ENCODE results near the gene TOP2A.

TOP2A gene

GRCh38 chr17:40356990-40357881 lies 60.5 kb downstream of the TOP2A start:
- DNase-seq = no peak

GRCh38 chr17:40355804-40356758 lies 61.6 kb downstream of the TOP2A start:
- DNase-seq = no peak

GRCh38 chr17:40355123-40355803 lies 62.4 kb downstream of the TOP2A start:
- DNase-seq = peak; percentile 89

- DNase-seq = no peak
These were observed 63.2 kb downstream of the TOP2A start for GRCh38 chr17:40354221-40355122.

- no peak for DNase-seq
These were observed 64.8 kb downstream of the TOP2A start for GRCh38 chr17:40352779-40353394.

GRCh38 chr17:40352237-40352778 lies 65.4 kb downstream of the TOP2A start:
- DNase-seq = no peak

GRCh38 chr17:40351359-40352236 lies 66.1 kb downstream of the TOP2A start:
- DNase-seq = no peak

GRCh38 chr17:40350689-40351358 lies 66.9 kb downstream of the TOP2A start:
- DNase-seq = no peak

GRCh38 chr17:40349895-40350688 lies 67.6 kb downstream of the TOP2A start:
- DNase-seq = no peak

GRCh38 chr17:40349477-40349894 lies 68.2 kb downstream of the TOP2A start:
- DNase-seq = no peak

GRCh38 chr17:40348562-40349476 lies 68.9 kb downstream of the TOP2A start:
- DNase-seq = no peak

- DNase-seq = no peak
These were observed 69.6 kb downstream of the TOP2A start for GRCh38 chr17:40348136-40348504.

GRCh38 chr17:40347319-40348135 lies 70.2 kb downstream of the TOP2A start:
- peak; percentile 32 for DNase-seq

- peak; percentile 46 for DNase-seq
These were observed 70.9 kb downstream of the TOP2A start for GRCh38 chr17:40346765-40347158.

GRCh38 chr17:40345994-40346764 lies 71.5 kb downstream of the TOP2A start:
- peak; percentile 19 for DNase-seq
